C4-2B (cell line): ENCODE results near the gene BARX1.

ENCODE experiments used
- H3K27ac ChIP-seq: fragments of 450-650 bp; 2 replicates; pipeline ENCODE4 v1.5.1; 2017
- CTCF ChIP-seq: fragments of 450-650 bp; conservative IDR thresholded peaks from 2 replicates; pipeline ENCODE4 v1.5.1; 2017; ENCODE audit warnings: mild to moderate bottlenecking
- ZFX ChIP-seq: fragments of 450-650 bp; IDR thresholded peaks from 2 replicates; pipeline ENCODE4 v1.6.1; 2017

The BARX1 gene

GRCh38 chr9:93955111-93955980, at the start of gene BARX1:
Gene BARX1, minus strand, starts transcription at chr9:93955355. Its CDS starts 209 bp downstream, at chr9:93955146.
- no peak within 1 kb of the TSS for H3K27ac ChIP-seq
- TF ChIP-seq CTCF: no peak
- no peak for TF ChIP-seq ZFX

GRCh38 chr9:94002316-94003140, 47.4 kb upstream of the BARX1 start:
- H3K27ac ChIP-seq: no peak overlapping the region
- TF ChIP-seq ZFX (no peak), CTCF (peak; percentile 93)

- peak; percentile 27 for TF ChIP-seq CTCF
- TF ChIP-seq ZFX: no peak
- H3K27ac ChIP-seq: no peak overlapping the region
Observed at GRCh38 chr9:93996863-93997262, 41.7 kb upstream of the BARX1 start.

- no peak overlapping the region for H3K27ac ChIP-seq
- TF ChIP-seq ZFX (no peak), CTCF (no peak)
Observed at GRCh38 chr9:93996367-93996766, 41.2 kb upstream of the BARX1 start.

- no peak overlapping the region for H3K27ac ChIP-seq
- TF ChIP-seq ZFX (no peak), CTCF (no peak)
Observed at GRCh38 chr9:93994545-93994944, 39.4 kb upstream of the BARX1 start.

- TF ChIP-seq CTCF (no peak), ZFX (no peak)
- no peak overlapping the region for H3K27ac ChIP-seq
Observed at GRCh38 chr9:93994132-93994531, 39.0 kb upstream of the BARX1 start.

GRCh38 chr9:93992830-93993229, 37.7 kb upstream of the BARX1 start:
- no peak for TF ChIP-seq ZFX
- no peak for TF ChIP-seq CTCF
- no peak overlapping the region for H3K27ac ChIP-seq
